Measurements from ENCODE around the gene EDEM3. TPM values are rescaled to one million over a fixed set of nuclear protein-coding genes. Genes with fewer than 3 reads are reported as not detected.

Gene EDEM3
- total RNA-seq, 4 donors from 2014 or later = 22.8 to 34.7 (median 31.3) TPM

- WGBS, 2 donors (ENCODE audit: low coverage in 1 of 2) = 54% methylated on average over 1 of the region's 1 CpG; no CpG with 5 or more reads in 1 of the 2 donors
- H3K27ac ChIP-seq = no peak overlapping the region
- no peak for ATAC-seq
- H3K4me1 ChIP-seq = no peaks in the 10 kb centered on the region
- no peaks in the 10 kb centered on the region for H3K36me3 ChIP-seq
- TF ChIP-seq CTCF (IDR thresholded peaks at IDR 0.05) (no peak), EP300 (IDR thresholded peaks at IDR 0.05) (no peak), POLR2A (IDR thresholded peaks at IDR 0.05) (no peak), POLR2AphosphoS5 (IDR thresholded peaks at IDR 0.05) (no peak)
- H3K4me3 ChIP-seq = no peak overlapping the region
- H3K27me3 ChIP-seq = no peaks in the 10 kb centered on the region
- peaks cover 0 to 8% (median 0%) of the 10 kb centered on the region in 3 donors for H3K9me3 ChIP-seq
These were observed 27.3 kb upstream of the EDEM3 start for GRCh38 chr1:184781941-184782340.

- no peak for ATAC-seq
- no peaks in the 10 kb centered on the region for H3K4me1 ChIP-seq
- H3K27ac ChIP-seq = no peak overlapping the region
- WGBS, 2 donors (ENCODE audit: low coverage in 1 of 2) = 30% methylated on average over 2 of the region's 2 CpGs; no CpG with 5 or more reads in 1 of the 2 donors
- no peaks in the 10 kb centered on the region for H3K9me3 ChIP-seq
- no peaks in the 10 kb centered on the region for H3K36me3 ChIP-seq
- no peak overlapping the region for H3K4me3 ChIP-seq
- TF ChIP-seq CTCF (IDR thresholded peaks at IDR 0.05) = no peak
- TF ChIP-seq POLR2A (IDR thresholded peaks at IDR 0.05) = no peak
- TF ChIP-seq EP300 (IDR thresholded peaks at IDR 0.05) = no peak
- no peak for TF ChIP-seq POLR2AphosphoS5 (IDR thresholded peaks at IDR 0.05)
- no peaks in the 10 kb centered on the region for H3K27me3 ChIP-seq
These were observed 21.2 kb upstream of the EDEM3 start for GRCh38 chr1:184775885-184776284.

- Histone ChIP-seq H3K4me3 (no peak overlapping the region), H3K4me1 (no peaks in the 10 kb centered on the region), H3K9me3 (no peaks in the 10 kb centered on the region), H3K36me3 (no peaks in the 10 kb centered on the region), H3K27ac (no peak overlapping the region), H3K27me3 (no peaks in the 10 kb centered on the region)
- ATAC-seq = no peak
- TF ChIP-seq EP300 (IDR thresholded peaks at IDR 0.05) = no peak
- TF ChIP-seq POLR2A (IDR thresholded peaks at IDR 0.05) = no peak
- TF ChIP-seq POLR2AphosphoS5 (IDR thresholded peaks at IDR 0.05) = no peak
- no peak for TF ChIP-seq CTCF (IDR thresholded peaks at IDR 0.05)
These were observed 20.7 kb upstream of the EDEM3 start for GRCh38 chr1:184775329-184775728.

GRCh38 chr1:184773762-184774320 lies 19.2 kb upstream of the EDEM3 start:
- no peaks in the 10 kb centered on the region for H3K27me3 ChIP-seq
- no peak overlapping the region for H3K27ac ChIP-seq
- H3K36me3 ChIP-seq = no peaks in the 10 kb centered on the region
- TF ChIP-seq EP300 (IDR thresholded peaks at IDR 0.05) = no peak
- no peak for TF ChIP-seq POLR2AphosphoS5 (IDR thresholded peaks at IDR 0.05)
- TF ChIP-seq POLR2A (IDR thresholded peaks at IDR 0.05) = no peak
- TF ChIP-seq CTCF (IDR thresholded peaks at IDR 0.05) = no peak
- H3K4me1 ChIP-seq = no peaks in the 10 kb centered on the region
- H3K4me3 ChIP-seq = no peak overlapping the region
- no peaks in the 10 kb centered on the region for H3K9me3 ChIP-seq
- no peak for ATAC-seq
- WGBS, 2 donors (ENCODE audit: low coverage in 1 of 2) = 65% methylated on average over 4 of the region's 4 CpGs; no CpG with 5 or more reads in 1 of the 2 donors

- Histone ChIP-seq H3K4me1 (no peaks in the 10 kb centered on the region), H3K27ac (no peak overlapping the region), H3K4me3 (no peak overlapping the region), H3K36me3 (no peaks in the 10 kb centered on the region), H3K27me3 (no peaks in the 10 kb centered on the region), H3K9me3 (no peaks in the 10 kb centered on the region)
- 67 to 72% methylated on average over 7 of the region's 7 CpGs for WGBS, 2 donors (ENCODE audit: low coverage in 1 of 2)
- TF ChIP-seq EP300 (IDR thresholded peaks at IDR 0.05) (no peak), CTCF (IDR thresholded peaks at IDR 0.05) (no peak), POLR2AphosphoS5 (IDR thresholded peaks at IDR 0.05) (no peak), POLR2A (IDR thresholded peaks at IDR 0.05) (no peak)
- no peak for ATAC-seq
These were observed 16.6 kb upstream of the EDEM3 start for GRCh38 chr1:184771190-184771691.

All from gastroesophageal sphincter (tissue), 4 donors.